NCI-H2227 (cell line): ENCODE measurements around the gene ATP2A3.

Experiments used
- DNase-seq: peaks from one replicate; lab custom pipeline; 2025; ENCODE audit not compliant: unreplicated experiment; lab: John Stamatoyannopoulos, UW

Gene ATP2A3

DNA sequence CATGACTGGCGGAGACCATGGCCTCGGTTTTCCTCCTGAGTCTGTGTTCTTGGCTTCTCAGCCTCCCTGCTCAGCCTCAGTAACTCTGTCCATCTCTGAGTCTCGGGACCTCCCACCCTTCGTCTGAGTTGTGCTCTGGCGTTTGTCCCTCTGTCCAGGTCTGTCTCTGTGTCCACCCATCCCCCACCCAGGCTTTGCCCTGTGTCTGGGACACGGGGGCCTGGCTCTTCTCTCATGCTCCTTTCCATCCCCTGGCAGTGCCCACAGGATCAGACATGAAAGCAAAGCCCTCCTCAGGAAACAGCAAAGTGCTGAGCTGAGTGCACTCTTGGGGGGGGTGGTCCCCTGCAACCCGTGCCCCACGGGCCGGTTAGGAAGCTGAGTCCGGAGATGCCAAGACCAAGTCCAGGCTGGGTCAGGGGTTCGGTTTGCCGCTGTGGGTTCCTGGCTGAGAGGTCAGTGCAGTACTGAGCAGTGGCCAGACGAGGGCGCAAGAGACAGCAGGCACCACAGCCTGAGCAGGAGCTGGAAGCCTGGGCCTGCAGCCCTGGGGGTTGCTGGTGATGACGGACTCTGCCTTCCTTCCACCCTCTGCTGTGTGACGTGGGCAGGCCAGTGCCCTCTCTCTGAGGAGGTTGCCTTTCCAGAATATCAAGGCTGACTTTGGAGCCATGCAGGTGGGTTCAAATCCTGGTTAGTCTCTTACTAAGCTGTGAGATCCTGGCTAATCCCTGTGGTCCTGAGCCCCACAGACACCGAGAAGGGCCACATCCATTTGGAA lies 50.5 kb downstream of the ATP2A3 start:
- peak; percentile 69 for DNase-seq

DNA sequence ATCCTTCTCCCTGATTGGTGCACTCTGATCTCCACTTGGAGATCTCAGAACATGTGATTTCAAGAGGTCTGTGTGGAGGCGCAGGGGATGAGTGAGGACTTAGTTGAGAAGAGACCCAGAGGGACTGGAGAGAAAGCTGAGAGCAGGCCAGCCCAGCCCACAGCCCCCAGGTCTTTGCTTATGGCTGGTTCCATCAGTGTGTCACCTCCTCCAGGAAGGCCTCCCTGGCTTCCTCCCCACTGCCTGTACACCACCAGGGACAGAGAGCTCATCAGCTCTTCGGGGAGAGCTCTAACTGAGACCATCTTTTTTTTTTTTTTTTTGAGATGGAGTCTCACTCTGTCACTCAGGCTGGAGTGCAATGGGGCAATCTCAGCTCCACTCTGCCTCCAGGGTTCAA lies 51.4 kb downstream of the ATP2A3 start:
- no peak for DNase-seq

DNA sequence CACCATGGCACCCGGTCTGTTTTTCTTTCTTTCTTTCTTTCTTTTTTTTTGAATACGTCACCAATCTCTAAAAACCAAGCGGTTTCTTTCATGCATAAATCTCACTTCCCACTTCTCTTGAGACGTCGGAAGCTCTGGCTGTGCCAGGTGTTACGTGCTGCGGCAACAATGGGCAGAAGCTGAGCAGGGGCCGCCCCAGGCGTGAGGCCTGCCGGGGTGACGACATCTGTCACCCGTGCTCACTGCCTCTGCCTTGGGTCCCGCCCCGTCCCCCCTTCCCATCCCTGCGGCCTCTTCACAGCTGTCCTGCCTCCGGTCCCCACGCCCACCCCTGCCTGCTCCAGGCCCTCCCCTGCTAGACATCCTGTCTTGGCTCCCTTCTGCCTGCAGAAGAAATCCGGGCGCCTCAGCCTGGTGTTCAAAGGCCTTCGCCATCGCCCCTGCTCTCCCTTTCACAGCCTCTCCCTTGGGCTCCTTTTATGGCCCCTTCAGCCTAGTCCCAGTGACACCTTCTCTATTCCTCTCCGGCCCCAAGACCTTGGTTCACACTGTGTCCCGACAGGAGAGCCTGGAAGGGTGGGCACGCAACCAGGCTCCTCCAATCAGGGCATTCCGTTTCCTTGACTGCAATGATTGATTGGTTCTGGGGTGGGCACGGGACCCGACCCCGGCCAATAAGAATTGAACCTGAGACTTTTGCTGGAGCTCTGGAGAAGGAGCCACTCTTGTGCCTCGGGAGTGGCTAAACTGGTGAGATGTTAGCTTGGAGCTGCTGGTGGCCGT lies 52.8 kb downstream of the ATP2A3 start:
- DNase-seq, result peak; percentile 10

DNA sequence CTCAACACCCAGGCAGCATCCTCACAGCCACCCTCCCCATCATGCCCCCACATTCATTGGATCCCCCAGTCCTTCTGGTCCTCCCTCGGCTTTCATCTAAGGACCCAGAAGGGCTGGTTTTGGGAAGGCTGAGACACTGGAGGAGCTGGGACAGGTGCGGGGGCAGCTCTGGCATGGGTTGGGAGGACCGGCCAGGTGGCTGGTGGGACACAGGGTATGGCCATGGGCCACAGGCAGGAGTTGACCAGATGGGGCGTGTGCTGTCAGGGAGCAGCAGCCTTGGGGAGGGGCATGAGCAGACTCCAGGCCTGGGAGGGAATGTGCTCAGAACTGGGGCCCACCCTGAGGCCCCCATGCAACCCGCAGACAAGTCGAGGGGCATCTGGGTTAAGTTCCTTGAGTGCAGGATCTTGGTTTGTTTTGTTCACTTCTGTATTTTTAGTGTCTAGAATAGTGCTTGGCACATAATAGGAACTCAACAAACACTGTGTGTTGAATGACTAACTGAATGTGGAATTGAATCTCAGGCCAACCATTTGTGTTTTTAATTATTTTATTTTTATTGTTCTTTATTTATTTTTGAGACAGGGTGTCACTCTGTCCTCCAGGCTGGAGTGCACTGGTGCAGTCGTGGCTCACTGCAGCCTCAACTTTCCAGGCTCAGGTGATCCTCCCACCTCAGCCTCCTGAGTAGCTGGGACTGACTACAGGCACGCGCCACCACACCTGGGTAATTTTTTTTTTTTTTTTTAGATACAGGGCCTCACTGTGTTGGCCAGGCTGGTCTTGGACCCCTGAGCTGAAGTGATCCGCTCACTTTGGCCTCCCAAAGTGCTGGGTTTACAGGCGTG lies 53.6 kb downstream of the ATP2A3 start:
- no peak for DNase-seq

DNA sequence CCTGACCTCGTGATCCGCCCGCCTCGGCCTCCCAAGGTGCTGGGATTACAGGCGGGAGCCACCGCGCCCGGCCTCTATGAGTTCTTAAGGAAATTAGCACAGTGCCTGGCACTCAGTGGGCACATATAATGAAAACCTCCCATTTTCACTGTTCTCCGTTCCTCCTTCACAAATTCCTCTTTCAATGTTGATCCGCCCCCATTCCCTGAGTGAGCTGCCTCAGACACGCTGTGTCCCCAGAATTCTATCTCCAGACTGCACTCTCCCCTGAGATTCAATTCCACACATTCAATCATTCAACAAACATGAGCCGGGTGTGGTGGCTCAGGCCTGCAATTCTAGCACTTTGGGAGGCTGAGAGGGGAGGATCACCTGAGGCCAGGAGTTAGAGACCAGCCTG lies 55.0 kb downstream of the ATP2A3 start:
- DNase-seq, result no peak

DNA sequence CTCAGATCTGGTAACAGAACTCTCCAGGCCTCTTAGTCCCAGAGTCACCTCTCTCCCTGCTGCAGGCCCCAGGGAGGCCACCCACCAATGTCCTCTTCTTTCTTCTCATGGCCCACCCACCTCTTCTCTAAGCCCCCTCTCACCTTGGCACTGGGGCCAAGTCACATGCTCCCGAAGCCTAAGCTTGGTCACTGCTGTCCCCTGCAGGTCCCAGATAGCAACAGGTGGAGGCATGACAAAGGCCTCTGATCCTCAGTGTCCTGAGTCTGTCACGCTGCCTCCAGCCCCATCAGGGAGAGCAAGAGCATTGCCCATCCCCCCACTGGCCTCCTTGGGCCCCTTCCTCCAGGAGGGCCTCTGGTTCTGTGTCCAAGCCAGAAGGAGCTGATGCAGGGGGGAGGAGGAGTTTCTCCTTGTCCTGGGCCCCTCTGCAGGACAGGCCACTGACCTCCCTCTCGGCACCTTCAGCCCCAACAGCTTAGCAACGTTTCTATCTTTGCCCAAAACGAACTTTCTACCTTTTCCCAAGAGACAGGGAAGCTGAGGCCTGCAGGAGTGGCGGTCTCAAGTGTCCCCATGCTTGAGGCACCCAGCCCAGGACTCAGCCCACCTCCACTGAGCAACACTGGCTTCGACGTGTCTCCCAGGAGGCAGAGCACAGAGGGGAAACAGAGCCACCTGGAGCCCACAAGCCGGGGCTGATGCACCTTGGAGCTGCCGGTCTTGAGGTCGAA lies 56.6 kb downstream of the ATP2A3 start:
- no peak for DNase-seq

DNA sequence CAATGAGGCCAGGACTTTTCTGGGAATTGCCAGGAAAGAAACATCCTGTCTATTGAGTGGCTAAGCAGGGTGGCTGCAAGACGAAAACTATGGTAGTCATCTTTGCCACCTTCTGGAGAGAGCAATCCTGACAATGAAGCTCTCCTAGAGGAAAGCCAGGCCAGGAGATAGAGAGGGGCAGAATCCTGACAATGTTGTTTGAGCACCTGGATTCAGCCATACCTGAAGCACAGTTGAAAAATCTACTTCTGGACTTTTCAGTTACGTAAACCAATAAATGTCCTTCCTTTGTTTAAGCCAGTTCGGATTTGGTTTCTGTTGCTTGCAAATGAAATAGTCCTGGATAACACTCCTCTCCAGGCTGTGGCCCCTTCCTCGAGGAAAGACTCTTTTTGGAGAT lies 57.4 kb downstream of the ATP2A3 start:
- no peak for DNase-seq

DNA sequence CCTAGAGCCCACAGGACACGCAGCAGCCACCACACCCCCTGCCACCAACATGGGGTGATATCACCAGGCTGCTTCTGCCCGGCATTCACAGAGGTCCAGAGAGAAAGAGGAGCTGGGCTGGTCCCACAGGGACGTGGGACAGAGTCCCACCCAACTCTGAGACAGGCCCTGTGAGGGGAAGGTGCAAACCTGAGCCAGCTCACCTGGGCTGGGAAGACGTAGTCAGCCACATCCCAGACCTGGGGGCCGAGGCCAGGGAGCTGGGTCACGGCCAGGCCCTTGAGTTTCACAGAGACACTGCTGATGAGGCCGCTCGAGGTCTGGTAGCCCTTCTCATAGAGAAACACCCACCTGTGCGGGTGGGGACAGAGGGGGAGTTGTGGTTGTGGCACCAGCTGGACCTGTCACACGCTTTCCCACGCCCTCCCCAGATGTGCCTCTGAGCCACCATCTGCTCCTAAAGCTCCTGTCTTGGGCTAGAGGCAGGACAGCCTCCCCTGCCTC lies 59.2 kb downstream of the ATP2A3 start:
- DNase-seq, result no peak

DNA sequence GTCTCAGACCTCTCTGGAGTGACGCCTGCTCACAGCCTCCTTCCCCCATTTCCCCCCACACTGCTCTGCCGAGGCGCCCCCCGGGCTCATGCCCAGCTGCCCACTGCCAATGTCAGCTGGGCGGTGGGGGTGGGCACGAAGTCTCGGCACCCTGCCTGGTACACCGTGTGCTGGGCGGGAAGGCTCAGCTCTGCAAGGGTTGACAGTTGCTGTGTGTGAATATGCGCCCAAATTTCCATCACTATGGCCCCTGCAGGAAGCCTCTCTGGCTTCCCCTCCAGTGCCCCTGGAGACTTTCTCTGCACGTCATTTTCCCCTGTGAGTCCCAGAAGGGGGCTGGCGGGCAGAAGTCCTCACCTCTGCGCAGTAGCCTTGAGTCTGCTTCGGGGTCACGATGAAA lies 59.7 kb downstream of the ATP2A3 start:
- no peak for DNase-seq

DNA sequence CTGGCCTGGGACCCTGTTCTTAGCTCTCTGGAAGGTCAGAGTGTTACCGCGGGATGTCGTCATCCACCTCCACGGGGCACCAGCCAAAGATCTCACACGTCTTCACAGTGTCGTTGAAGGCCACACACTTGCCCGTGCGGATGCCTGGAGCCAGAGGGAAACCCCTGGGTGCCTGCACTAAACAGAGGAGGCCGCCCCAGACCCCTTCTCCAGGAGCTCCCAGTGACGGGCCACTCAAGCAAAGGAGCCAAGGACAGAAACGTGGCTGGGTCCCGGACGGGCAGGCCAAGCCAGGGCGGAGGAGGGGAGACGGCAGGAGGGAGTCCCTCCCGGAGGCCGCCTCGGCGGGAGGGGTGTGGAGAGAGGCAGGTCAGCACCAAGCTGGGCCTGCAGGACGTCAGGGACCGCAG lies 60.4 kb downstream of the ATP2A3 start:
- no peak for DNase-seq

DNA sequence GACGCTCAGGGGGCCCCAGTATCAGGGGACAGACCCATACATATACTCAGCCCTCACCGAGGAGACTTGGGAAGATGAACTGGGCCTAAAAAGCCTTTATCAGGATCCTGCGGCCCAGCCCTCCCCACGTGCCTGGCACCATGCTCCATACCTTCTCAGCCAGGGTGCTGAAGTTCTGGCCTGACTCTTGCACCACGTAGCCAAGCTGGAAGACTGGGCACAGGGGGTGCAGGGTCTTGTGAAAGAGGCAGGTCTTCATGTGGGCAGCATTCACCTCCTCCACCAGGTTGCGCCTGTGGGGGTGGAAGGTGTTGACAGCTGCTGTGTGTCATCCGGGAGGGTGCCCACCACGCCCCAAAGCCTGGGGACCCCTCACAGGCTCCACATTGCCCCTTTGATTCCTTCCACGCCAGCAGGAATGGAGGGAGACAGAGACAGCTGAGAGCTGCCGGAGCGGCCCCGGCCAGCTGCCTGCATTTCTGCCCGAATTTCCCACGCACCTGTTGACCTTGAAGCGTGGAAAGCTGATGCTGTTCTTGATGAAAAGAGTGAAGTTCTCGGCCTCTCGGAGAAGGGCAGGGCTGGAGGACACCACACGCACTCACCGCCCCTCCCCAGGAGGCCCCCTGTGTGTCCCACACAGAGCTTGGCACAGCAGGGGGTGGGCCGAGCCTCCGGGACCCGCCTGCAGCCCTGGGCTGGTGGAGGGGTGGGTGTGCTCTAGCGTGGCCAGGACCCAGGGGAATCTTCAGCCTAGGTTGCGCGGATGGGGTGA lies 61.0 kb downstream of the ATP2A3 start:
- no peak for DNase-seq

DNA sequence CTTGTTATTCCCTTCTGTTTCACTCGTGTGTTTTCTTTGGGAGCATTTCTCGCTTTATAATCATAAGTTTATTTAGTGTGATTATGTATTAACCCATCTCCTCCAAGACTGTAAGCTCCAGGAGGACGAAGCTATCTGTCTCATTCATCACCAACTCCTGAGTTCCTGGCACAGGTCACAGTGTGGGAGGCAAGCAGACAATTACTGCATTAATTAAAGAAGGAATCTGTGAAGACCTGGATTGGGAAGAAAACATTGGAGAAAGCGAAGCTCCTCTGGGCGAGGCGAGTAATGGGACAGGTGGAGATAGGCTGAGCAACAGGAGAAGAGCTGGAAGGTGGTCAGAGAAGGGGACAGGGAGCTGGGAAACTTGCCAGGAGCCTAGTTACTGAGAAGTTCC lies 63.6 kb downstream of the ATP2A3 start:
- no peak for DNase-seq

DNA sequence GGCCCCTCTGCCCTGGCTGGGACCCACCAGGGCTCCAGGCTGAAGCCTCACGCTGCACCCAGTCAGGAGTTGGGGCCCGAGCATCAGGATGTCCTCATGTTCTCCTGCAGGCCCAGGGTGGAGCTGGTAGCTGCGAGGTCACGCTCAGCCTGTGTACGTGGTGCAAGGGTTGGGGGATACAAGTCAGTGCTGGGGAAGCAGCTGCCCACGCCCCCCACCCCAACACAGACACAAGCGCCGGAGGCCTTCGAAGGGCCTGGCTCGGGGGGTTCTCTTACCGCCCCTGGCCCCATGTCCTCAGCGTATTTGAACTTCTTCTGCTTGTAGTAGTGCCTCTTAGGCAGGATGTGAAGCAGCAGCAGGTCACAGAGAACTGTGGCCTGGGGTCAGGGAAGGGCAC lies 66.5 kb downstream of the ATP2A3 start:
- DNase-seq, result no peak

DNA sequence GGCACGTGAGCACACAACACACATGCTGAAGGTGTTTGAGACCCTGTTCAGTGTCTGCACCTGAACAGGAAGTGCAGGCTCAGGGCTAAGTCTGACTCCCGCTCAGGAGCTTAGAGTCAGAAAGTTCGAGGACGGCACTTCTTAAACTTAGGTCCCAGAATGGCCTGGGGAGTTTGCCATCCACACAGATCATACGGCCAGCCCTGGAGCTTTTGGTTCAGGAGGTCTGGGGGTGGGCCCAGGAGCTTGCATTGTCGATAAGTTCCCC lies 67.3 kb downstream of the ATP2A3 start:
- no peak for DNase-seq

DNA sequence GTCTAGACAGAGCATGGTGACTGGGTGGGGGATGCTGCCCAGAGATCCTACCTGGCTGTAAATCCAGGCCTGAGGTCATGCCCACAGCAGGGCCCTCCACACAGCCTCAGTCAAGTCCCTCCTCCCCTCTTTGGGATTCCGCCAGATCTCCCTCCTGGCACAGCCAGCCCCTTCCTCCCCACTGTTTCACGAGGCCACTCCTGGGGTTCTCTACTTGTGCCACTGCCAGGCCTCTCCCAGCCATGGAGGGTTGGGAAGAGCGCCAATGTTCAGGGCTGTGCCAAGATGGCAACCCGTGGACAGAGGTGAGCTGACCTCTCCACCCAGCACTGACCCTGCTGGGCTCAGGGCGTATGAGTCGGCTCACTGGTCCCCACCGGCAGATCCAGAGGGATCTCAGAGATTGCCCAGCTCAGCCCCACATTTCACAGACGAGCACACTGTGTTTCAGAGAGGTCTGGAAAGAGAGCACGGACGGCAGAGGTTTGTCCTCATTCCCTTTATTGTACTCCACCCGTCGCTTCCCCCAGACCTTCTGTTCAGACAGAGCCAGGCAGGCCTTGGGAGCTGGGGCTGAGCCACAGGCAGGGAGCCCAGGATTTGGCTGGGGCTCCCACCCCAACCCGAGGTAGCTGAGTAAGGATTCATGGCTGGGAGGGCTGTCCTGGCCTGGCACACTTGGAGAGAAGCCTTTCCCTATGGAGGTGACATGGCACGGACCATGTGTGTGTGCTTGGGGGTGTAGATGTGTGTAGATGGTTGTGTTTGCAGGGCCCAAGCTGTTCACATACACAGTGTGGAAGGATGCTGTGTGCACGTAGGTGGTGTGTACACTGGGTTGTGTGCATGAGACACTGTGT lies 67.9 kb downstream of the ATP2A3 start:
- no peak for DNase-seq

DNA sequence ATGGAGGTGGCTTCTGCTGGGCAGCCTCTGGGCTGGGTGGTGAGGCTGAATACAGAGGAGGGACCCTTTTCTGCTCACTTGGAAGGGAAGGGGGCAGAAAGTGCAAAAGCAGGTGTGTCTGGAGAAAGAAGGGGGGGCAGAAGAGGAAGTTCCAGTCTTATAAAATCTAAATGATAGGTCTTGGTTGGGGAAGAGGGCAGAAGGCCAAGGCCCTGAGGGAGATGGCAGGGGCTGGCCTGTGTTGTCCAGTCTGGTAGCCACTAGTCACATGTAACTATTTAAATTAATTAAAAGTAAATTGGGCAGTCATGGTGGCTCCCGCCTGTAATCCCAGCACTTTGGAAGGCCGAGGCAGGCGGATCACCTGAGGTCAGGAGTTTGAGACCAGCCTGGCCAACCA lies 68.9 kb downstream of the ATP2A3 start:
- DNase-seq, result no peak

DNA sequence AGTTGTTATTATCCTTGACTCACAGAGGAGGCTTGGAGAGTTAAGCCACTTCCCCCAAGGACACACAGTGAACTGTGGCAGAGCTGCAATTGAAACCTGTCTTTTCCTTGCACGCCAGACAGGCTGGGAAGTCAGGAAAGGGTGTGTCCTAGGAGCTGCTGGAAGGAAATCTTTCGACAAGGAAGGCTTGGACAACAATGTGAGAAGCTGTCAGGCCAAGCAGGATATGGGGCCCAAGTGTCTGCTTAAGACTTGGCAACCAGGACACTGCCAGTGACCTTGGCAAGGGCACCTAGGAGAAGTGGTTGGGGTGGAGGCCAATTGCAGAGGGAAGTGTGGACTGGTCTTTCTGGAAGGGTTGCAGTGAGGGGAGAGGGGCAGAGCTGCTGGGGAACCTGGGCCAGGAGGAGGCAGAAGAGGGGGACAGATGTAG lies 69.3 kb downstream of the ATP2A3 start:
- no peak for DNase-seq

DNA sequence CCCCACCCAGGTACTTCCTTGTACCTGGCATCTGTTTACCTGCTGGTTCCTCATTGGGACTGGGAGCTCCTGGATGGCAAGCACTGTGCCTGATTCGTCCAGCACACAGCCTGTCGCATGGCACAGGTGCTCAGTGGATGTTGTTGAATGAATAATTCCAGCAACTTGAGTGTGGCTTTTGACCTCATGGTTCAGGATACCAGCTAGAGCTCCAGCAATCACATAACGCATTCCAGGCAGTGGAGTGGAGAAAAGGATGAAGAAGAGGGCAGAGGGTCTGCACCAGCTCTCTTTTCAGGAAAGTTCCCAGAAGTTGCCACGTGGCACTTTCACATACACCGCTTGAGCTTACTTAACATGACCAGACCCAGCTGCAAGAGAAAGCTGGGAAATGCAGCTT lies 70.0 kb downstream of the ATP2A3 start:
- no peak for DNase-seq

DNA sequence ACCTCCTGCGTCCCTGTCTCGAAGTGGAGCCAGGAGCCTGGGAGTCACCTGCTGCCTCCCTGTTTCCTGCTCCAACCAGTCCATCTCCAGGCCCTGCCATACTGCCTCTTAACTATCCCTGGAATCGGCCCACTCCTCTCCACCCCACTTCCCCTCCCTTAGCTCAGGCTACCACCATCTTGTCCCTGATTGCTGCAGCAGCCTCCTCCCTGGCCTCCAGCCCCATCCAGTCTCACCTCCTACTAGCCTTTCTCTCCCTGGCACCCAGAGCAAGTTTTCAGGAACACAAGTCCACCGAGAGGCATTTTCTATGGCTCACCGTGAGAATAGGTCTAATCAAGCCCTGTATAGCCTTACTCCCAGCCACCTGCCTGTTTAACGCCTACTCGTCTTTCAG lies 70.5 kb downstream of the ATP2A3 start:
- DNase-seq, result no peak
